Osteocyte (in vitro differentiated cells): ENCODE measurements around the gene KRT13. TPM values are rescaled to one million over a fixed set of nuclear protein-coding genes. Genes with fewer than 3 reads are reported as not detected.

Experiments used
- DNase-seq: peaks from one replicate; pipeline ENCODE4 v3.0.0; 2021; ENCODE audit warnings: mixed read lengths; ENCODE audit not compliant: unreplicated experiment; ENCODE audit errors: extremely low spot score
- H3K27ac Mint-ChIP-seq: one replicate; pipeline ENCODE4 v1.8.0; 2021; ENCODE audit warnings: mild to moderate bottlenecking, mixed read lengths; ENCODE audit not compliant: unreplicated experiment
- H3K27me3 Mint-ChIP-seq: one replicate; pipeline ENCODE4 v1.8.0; 2021; ENCODE audit warnings: mixed read lengths; ENCODE audit not compliant: unreplicated experiment
- H3K36me3 Mint-ChIP-seq: one replicate; pipeline ENCODE4 v1.8.0; 2021; ENCODE audit warnings: mixed read lengths; ENCODE audit not compliant: unreplicated experiment
- H3K4me1 Mint-ChIP-seq: one replicate; pipeline ENCODE4 v1.8.0; 2021; ENCODE audit warnings: mixed read lengths; ENCODE audit not compliant: unreplicated experiment
- H3K4me3 Mint-ChIP-seq: one replicate; pipeline ENCODE4 v1.8.0; 2021; ENCODE audit warnings: mild to moderate bottlenecking, moderate library complexity, mixed read lengths; ENCODE audit not compliant: unreplicated experiment
- H3K9me3 Mint-ChIP-seq: one replicate; pipeline ENCODE4 v1.8.0; 2021; ENCODE audit warnings: mixed read lengths; ENCODE audit not compliant: unreplicated experiment
- CTCF ChIP-seq: fragments of 200-600 bp; sonication (generic); IDR thresholded peaks from 2 replicates; pipeline ENCODE4 v1.5.0; 2021; ENCODE audit warnings: antibody characterized with exemption, mild to moderate bottlenecking, moderate library complexity
- long read RNA-seq: library from polyadenylated mRNA; unstranded; transcript quantifications from one replicate; pipeline ENCODE4 v2.0.0, GENCODE V29; 2021
- total RNA-seq: library from RNA; stranded (reverse); gene quantifications from 2 replicates; pipeline ENCODE4 v1.2.1, GENCODE V29; 2021

KRT13 gene
- total RNA-seq = not detected in 2 replicates
- long read RNA-seq = 0 reads

GRCh38 chr17:41505007-41505808 is at the start of gene KRT13:
Gene KRT13 (minus strand): TSS chr17:41505612. CDS start chr17:41505550, 62 bp downstream.
- no peaks in the 10 kb centered on the region for H3K9me3 Mint-ChIP-seq
- no peak within 1 kb of the TSS for H3K4me3 Mint-ChIP-seq
- TF ChIP-seq CTCF = no peak
- H3K36me3 Mint-ChIP-seq = no peaks in the 10 kb centered on the region
- H3K27ac Mint-ChIP-seq = no peak within 1 kb of the TSS
- DNase-seq = no peak
- H3K4me1 Mint-ChIP-seq = no peaks in the 10 kb centered on the region
- no peaks in the 10 kb centered on the region for H3K27me3 Mint-ChIP-seq

DNA sequence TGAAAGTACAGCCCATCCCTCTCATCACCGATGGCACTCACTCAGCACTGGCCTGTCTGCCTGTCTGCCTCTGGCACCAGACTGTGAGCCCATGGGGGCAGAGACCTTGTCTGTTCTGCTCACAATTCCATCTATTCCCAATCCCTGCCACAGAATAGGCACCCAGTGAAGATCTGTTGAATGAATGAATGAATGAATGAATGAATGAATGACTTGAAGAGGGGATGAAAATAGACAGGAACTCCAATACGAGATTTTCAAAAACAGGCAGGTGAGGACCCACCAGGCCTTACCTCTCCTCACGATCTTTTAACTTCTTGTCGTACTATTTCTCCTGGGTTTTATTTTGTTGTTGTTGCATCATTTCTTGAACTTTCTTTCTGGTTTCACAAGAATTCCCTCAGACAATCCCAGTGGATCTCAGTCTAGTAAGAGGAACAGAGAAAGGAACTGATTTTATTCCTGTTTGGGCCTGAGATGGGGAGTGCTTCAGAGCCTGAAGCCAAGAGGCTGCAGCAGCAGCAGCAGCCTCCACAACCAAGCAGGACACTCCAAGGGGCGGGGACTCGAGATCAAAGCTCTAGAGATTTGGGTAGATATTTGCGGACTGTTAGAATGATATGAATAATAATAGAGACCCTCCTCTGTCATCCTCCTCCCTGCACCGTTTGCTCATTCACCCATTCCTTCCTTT is 48.7 kb upstream of the KRT13 start:
- H3K27ac Mint-ChIP-seq = no peak overlapping the region
- no peak for TF ChIP-seq CTCF
- DNase-seq = no peak

GRCh38 chr17:41553176-41553575 is 47.8 kb upstream of the KRT13 start:
- no peak for TF ChIP-seq CTCF
- Mint-ChIP-seq H3K27ac (no peak overlapping the region), H3K9me3 (no peaks in the 10 kb centered on the region), H3K4me3 (no peak overlapping the region), H3K27me3 (peaks cover 21% of the 10 kb centered on the region), H3K4me1 (peaks cover 29% of the 10 kb centered on the region), H3K36me3 (no peaks in the 10 kb centered on the region)
- DNase-seq = no peak

More for the DNA sequence above, 48.7 kb upstream of the KRT13 start:
- no peak overlapping the region for H3K4me3 Mint-ChIP-seq
- H3K36me3 Mint-ChIP-seq = no peaks in the 10 kb centered on the region
- H3K27me3 Mint-ChIP-seq = peaks cover 26% of the 10 kb centered on the region
- peaks cover 20% of the 10 kb centered on the region for H3K4me1 Mint-ChIP-seq
- H3K9me3 Mint-ChIP-seq = no peaks in the 10 kb centered on the region

- no peak for TF ChIP-seq CTCF
- DNase-seq = no peak
- peaks cover 36% of the 10 kb centered on the region for H3K4me1 Mint-ChIP-seq
- H3K27me3 Mint-ChIP-seq = peaks cover 14% of the 10 kb centered on the region
- H3K9me3 Mint-ChIP-seq = no peaks in the 10 kb centered on the region
- no peak overlapping the region for H3K27ac Mint-ChIP-seq
- H3K36me3 Mint-ChIP-seq = no peaks in the 10 kb centered on the region
- H3K4me3 Mint-ChIP-seq = no peak overlapping the region
Observed at GRCh38 chr17:41552455-41552854, 47.0 kb upstream of the KRT13 start.

DNA sequence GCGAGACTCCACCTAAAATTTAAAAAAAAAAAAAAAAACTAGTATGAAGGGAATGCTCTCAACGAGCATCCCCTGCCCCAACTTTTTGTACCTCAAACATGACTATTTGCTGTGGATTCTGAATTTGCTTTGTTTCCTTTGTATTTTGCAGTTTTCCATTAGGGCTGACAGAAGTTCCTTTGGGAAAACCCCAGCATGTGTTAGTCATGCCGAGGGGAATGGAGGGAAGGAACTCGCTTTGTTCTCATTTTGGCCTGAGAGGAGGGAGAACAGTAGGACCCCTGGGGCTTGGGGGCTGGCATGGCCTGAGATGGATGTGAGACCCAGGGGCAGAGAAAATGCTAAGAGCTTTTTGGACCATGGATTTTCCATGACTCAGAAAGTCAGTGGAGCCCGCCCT is 46.0 kb upstream of the KRT13 start:
- H3K27me3 Mint-ChIP-seq = peaks cover 9% of the 10 kb centered on the region
- no peaks in the 10 kb centered on the region for H3K36me3 Mint-ChIP-seq
- H3K4me3 Mint-ChIP-seq = no peak overlapping the region
- peak overlapping the region; percentile 44 for H3K27ac Mint-ChIP-seq
- H3K4me1 Mint-ChIP-seq = peaks cover 37% of the 10 kb centered on the region
- DNase-seq = no peak
- peaks cover 7% of the 10 kb centered on the region for H3K9me3 Mint-ChIP-seq
- TF ChIP-seq CTCF = no peak
